CD4-positive, alpha-beta T cell treated with Interleukin-12 subunit alpha and Interleukin-12 subunit beta, for 1 hour (primary cell): ENCODE results near the gene PYGO2.
"Not testable (repeated sequence)": the region's sequence is repeated elsewhere in the genome, so short reads cannot be mapped to it uniquely, and the experiment has no call there.

ENCODE experiments used
- DNase-seq: peaks from one replicate; pipeline ENCODE4 v3.0.0-alpha.2; 2020

PYGO2 gene

DNA sequence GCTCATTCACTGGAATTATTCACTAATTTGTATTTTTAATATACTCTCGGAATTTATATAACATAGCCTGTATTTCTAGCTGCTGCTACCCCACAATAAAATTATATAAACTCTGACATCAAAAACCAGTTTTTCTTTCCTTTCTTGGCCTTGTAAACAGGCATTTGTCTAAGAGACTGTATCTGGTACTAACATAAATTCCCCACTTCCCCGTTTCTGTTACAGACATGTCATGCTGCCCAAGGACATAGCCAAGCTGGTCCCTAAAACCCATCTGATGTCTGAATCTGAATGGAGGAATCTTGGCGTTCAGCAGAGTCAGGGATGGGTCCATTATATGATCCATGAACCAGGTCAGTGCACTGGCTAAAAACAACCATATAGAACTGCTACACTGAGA is 16.2 kb upstream of the PYGO2 start:
- DNase-seq = not testable (repeated sequence)

- DNase-seq = peak; percentile 61
Observed at GRCh38 chr1:154975409-154976059, 14.0 kb upstream of the PYGO2 start.

GRCh38 chr1:154974808-154975408 is 13.3 kb upstream of the PYGO2 start:
- DNase-seq = peak; percentile 96

GRCh38 chr1:154974102-154974807 is 12.7 kb upstream of the PYGO2 start, which contains the start of gene CKS1B:
Gene CKS1B, plus strand, starts transcription at chr1:154974681. Its CDS starts 65 bp downstream, at chr1:154974746.
- DNase-seq = peak; percentile 99

- peak; percentile 94 for DNase-seq
Observed at GRCh38 chr1:154973344-154974101, 11.9 kb upstream of the PYGO2 start.

GRCh38 chr1:154972517-154973343 is 11.1 kb upstream of the PYGO2 start:
- peak; percentile 29 for DNase-seq

- no peak for DNase-seq
Observed at GRCh38 chr1:154972213-154972516, 10.6 kb upstream of the PYGO2 start.

- DNase-seq = no peak
Observed at GRCh38 chr1:154971341-154971998, 9.9 kb upstream of the PYGO2 start.

GRCh38 chr1:154970631-154971340 is 9.2 kb upstream of the PYGO2 start, which contains the start of gene SHC1:
Gene SHC1, minus strand, starts transcription at chr1:154970747. Its CDS starts 221 bp downstream, at chr1:154970526.
- DNase-seq = no peak

GRCh38 chr1:154969860-154970452 is 8.4 kb upstream of the PYGO2 start:
- DNase-seq = no peak

- no peak for DNase-seq
Observed at GRCh38 chr1:154969246-154969645, 7.7 kb upstream of the PYGO2 start.

- no peak for DNase-seq
Observed at GRCh38 chr1:154968731-154969130, 7.1 kb upstream of the PYGO2 start.

DNA sequence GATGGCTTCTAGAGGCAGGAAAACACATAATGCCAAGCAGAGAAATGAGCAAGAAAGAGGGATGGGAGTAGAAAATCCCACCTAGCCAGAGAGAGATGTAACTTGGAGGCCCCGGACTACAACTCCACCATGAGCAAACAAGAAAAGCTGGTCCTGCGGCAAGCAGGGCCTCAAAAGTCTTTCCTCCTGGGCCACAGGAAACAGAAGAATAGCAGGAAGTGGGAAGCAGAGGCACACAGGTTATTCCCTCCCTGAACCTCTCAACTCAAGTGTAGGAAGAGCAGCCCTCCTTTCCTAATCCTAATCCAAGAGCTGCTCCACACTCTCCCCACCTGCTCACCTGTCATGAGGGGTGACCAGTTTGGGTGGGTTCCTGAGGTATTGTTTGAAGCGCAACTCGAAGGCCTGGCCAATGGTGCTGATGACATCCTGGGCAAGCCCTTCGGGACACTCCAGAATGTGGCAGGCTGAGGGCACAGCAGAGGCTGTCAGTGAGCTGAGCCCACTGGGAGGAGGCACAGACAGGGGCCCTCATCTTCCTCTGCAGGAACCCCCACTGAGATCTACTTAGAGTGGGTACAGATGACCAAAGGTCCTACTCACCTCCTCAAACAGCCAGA is 5.9 kb upstream of the PYGO2 start:
- DNase-seq = no peak

DNA sequence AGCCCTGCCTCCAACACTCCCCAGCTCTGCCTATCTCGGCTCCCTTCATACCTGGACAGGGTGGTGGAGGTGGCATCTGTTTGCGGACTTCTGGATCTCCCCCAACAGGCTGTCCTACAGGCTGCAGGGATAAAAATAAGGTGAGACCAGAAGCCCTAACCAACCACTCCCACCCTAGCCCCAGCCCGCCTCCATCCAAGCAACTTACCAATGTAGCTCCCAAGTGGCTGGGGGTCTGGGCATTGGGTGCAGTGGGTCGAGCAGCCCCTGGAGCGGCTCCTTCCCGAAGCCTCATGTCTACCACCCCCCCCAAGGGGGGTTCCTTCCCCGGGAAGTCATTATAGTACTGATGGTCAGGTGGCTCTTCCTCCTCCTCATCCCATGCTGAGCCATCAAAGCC is 4.5 kb upstream of the PYGO2 start:
- no peak for DNase-seq

- DNase-seq = no peak
Observed at GRCh38 chr1:154964359-154964758, 2.8 kb upstream of the PYGO2 start.

DNA sequence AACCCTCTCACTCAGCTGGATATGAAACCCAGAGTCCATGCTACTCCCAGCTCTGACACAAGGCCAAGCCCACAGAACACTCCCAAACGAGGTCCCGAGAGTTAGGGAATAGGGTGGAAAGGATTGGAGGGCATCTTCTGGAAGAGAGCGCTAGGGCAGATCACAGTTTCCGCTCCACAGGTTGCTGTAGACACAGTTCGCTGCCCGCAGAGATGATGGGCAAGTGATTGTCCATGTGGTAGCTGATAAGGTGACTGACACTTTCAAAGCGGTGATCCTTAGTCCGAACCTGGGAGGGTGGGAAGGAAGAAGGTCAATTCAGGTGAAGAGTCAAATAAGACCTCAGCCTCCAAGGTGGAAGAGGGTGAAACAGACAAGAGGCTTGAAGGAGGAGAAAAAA is 2.1 kb upstream of the PYGO2 start:
- no peak for DNase-seq

DNA sequence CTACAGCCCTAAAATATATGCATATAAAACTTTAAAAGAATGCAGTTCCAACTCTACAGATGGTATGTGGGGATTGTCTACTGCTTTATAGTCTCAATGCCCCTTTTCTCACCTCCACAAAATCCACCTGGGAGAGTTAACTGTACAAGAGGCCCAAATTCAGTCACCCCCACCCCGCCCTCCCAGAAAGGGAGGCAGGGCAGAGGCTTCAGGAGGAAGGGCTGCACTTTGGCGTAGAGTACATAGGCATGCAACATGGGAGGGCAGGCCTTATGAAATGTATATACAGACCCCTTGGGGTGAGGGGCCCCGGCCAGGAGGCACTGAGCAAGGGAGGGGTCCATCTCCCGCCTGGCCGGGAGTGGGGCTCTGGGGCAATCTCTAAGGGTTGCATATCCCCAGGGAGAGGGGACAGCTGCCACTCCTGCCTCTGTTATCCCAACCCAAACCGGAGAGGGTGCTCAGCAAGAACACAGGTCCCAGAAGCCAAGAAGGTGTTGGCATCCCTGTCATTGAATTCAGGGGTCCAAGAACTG is 1.3 kb upstream of the PYGO2 start:
- DNase-seq = no peak

DNA sequence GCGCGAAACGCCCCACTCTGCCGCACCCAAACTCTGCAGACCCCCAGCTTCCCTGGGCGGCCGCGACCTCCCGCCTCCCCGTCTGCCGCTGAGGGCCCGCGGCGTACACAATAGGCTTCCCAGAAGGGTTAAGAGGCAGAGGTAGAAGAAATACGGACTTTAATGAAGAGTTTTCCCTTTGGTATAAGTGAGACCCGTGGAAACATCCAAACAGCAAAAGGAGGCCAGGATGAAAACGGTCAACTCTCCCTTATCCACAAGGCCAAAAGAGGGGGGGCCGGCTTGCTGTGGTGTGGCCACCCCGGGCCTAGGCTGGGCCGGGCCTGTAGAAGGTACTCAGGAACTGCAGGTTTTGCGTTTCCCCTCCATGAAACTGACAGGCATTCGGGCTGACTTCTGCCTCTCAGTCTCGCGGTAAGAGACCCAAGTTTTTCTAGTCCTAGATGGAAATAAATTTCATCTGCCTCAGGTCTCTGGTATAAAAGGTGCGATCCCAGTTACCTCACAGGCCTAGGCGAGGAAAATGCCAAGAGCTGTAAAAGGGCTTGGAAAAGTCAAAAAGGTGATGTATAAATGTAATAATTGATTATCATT is 671 bp upstream of the PYGO2 start:
- peak; percentile 45 for DNase-seq

- no peak for DNase-seq
Observed at GRCh38 chr1:154960446-154961136, 991 bp downstream of the PYGO2 start.
